Uterus (tissue), 4 donors: Measurements from ENCODE around the gene DRAP1. TPM values are rescaled to one million over a fixed set of nuclear protein-coding genes. Genes with fewer than 3 reads are reported as not detected.

Source experiments
- DNase-seq, 2 donors: peaks; one replicate each; pipeline ENCODE4 v3.0.0-alpha.2; 2019 to 2020
- H3K27ac ChIP-seq, 2 donors: fragments of 200-600 bp; sonication (generic); 1 replicate in 1 of 2; 2 replicates in 1 of 2; pipeline ENCODE4 v1.5.1; 2016 to 2018
- H3K27me3 ChIP-seq, 2 donors: fragments of 200-600 bp; sonication (generic); one replicate each; pipeline ENCODE4 v1.5.1; 2018 to 2019; ENCODE audit warnings: control low read depth in 1 of 2
- H3K36me3 ChIP-seq, 2 donors: fragments of 200-600 bp; sonication (generic); one replicate each; pipeline ENCODE4 v1.5.1; 2019; ENCODE audit warnings: control low read depth in 1 of 2
- H3K4me1 ChIP-seq, 2 donors: fragments of 200-600 bp; sonication (generic); one replicate each; pipeline ENCODE4 v1.5.1; 2018 to 2019; ENCODE audit warnings: control low read depth in 1 of 2
- H3K4me3 ChIP-seq, 2 donors: fragments of 200-600 bp; sonication (generic); 1 replicate in 1 of 2; 2 replicates in 1 of 2; pipeline ENCODE4 v1.5.1; 2018 to 2019; ENCODE audit warnings: mild to moderate bottlenecking in 1 of 2
- H3K9me3 ChIP-seq, 2 donors: fragments of 200-600 bp; sonication (generic); one replicate each; pipeline ENCODE4 v1.5.1; 2019; ENCODE audit warnings: control low read depth in 1 of 2
- CTCF ChIP-seq, 4 experiments: fragments of 200-600 bp in 2 of 4; fragments of 450-650 bp in 2 of 4; sonication (generic) in 2 of 4; IDR thresholded peaks; one replicate each; pipeline ENCODE4 v1.5.1; 2016 to 2019; ENCODE audit warnings: antibody characterized with exemption in 4 of 4, mild to moderate bottlenecking in 2 of 4, moderate library complexity in 1 of 4
- POLR2A ChIP-seq, 2 donors: fragments of 450-650 bp; IDR thresholded peaks; one replicate each; pipeline ENCODE4 v1.6.1; 2016; ENCODE audit warnings: antibody characterized with exemption in 2 of 2, mild to moderate bottlenecking in 1 of 2, moderate library complexity in 1 of 2
- intact Hi-C: fragments of 100-400 bp; cut with DNase I; formaldehyde crosslinking; loops from one replicate; pipeline ENCODE4 v1.15.1; 2023; ENCODE audit warnings: low total_unique reads
- total RNA-seq, 4 donors: library from RNA; depleted of rRNA in 3 of 4; stranded (reverse); fragments of >200 nt in 3 of 4; gene quantifications; one replicate each; pipeline versions ENCODE4 v1.1.0 to v1.2.4, GENCODE V29; 2014 to 2023
- donor health status: DM: yes; HTN: yes; CAD: no.

The DRAP1 gene
- total RNA-seq, 4 donors from 2014 or later = 9.2 to 83.0 (median 60.6) TPM

- no peaks in the 10 kb centered on the region for H3K9me3 ChIP-seq
- intact Hi-C loops = no loop called here
- DNase-seq = no peak
- TF ChIP-seq POLR2A (IDR thresholded peaks at IDR 0.05) = no peak
- no peak for TF ChIP-seq CTCF (IDR thresholded peaks at IDR 0.05)
- H3K27ac ChIP-seq = peak overlapping the region; percentile 81 to 87
- H3K4me1 ChIP-seq = peaks cover 9 to 12% of the 10 kb centered on the region in 2 donors
- no peaks in the 10 kb centered on the region for H3K27me3 ChIP-seq
- peak overlapping the region; percentile 51 to 88 for H3K4me3 ChIP-seq
- no peaks in the 10 kb centered on the region for H3K36me3 ChIP-seq
Observed at GRCh38 chr11:65962141-65962564, 42.9 kb downstream of the DRAP1 start.

GRCh38 chr11:65964906-65965305, 45.7 kb downstream of the DRAP1 start:
- H3K4me1 ChIP-seq = peaks cover 9 to 12% of the 10 kb centered on the region in 2 donors
- DNase-seq = no peak
- H3K27ac ChIP-seq = no peak overlapping the region
- TF ChIP-seq POLR2A (IDR thresholded peaks at IDR 0.05) (no peak), CTCF (IDR thresholded peaks at IDR 0.05) (no peak)
- H3K36me3 ChIP-seq = no peaks in the 10 kb centered on the region
- H3K9me3 ChIP-seq = no peaks in the 10 kb centered on the region
- H3K27me3 ChIP-seq = no peaks in the 10 kb centered on the region
- no peak overlapping the region for H3K4me3 ChIP-seq
- intact Hi-C loops = no loop called here

- no peaks in the 10 kb centered on the region for H3K9me3 ChIP-seq
- H3K27ac ChIP-seq = no peak overlapping the region
- no peaks in the 10 kb centered on the region for H3K27me3 ChIP-seq
- no peak overlapping the region for H3K4me3 ChIP-seq
- DNase-seq = no peak
- intact Hi-C loops = no loop called here
- peaks cover 9 to 12% of the 10 kb centered on the region in 2 donors for H3K4me1 ChIP-seq
- no peaks in the 10 kb centered on the region for H3K36me3 ChIP-seq
- TF ChIP-seq CTCF (IDR thresholded peaks at IDR 0.05) (no peak), POLR2A (IDR thresholded peaks at IDR 0.05) (no peak)
Observed at GRCh38 chr11:65965986-65966762, 46.9 kb downstream of the DRAP1 start.

- no peak for DNase-seq
- Histone ChIP-seq H3K4me3 (no peak overlapping the region), H3K4me1 (peaks cover 9 to 10% of the 10 kb centered on the region in 2 donors), H3K9me3 (no peaks in the 10 kb centered on the region), H3K36me3 (no peaks in the 10 kb centered on the region), H3K27me3 (no peaks in the 10 kb centered on the region), H3K27ac (no peak overlapping the region)
- intact Hi-C loops = no loop called here
- TF ChIP-seq CTCF (IDR thresholded peaks at IDR 0.05) (no peak), POLR2A (IDR thresholded peaks at IDR 0.05) (no peak)
Observed at GRCh38 chr11:65967329-65967934, 48.2 kb downstream of the DRAP1 start.
